Left lung (tissue), 10 donors: ENCODE results near the gene IRX3. TPM values are rescaled to one million over a fixed set of nuclear protein-coding genes. Genes with fewer than 3 reads are reported as not detected.

Experiments
- ATAC-seq: fragments of 200-7000 bp; cut with Tn5 transposase; one replicate; pipeline ENCODE4 v1.9.1; 2020; ENCODE audit warnings: moderate library complexity
- DNase-seq, 4 donors: peaks; one replicate each; pipeline ENCODE4 v3.0.0-alpha.2; 2013 to 2020
- H3K27ac ChIP-seq, 2 donors: fragments of 200-600 bp; sonication (generic) in 1 of 2; one replicate each; pipeline versions ENCODE4 v1.5.0 to v1.8.0; 2020 to 2021
- H3K27me3 ChIP-seq, 2 donors: fragments of 200-600 bp; sonication (generic) in 1 of 2; one replicate each; pipeline versions ENCODE4 v1.5.0 to v1.8.0; 2020 to 2021
- H3K36me3 ChIP-seq, 2 donors: fragments of 200-600 bp; sonication (generic) in 1 of 2; one replicate each; pipeline versions ENCODE4 v1.5.0 to v1.8.0; 2020 to 2021
- H3K4me1 ChIP-seq, 2 donors: fragments of 200-600 bp; one replicate each; pipeline ENCODE4 v1.8.0; 2021
- H3K4me3 ChIP-seq, 2 donors: fragments of 200-600 bp; sonication (generic) in 1 of 2; one replicate each; pipeline versions ENCODE4 v1.5.0 to v1.8.0; 2020 to 2021; ENCODE audit warnings: mild to moderate bottlenecking in 1 of 2
- H3K9me3 ChIP-seq, 2 donors: fragments of 200-600 bp; sonication (generic) in 1 of 2; one replicate each; pipeline versions ENCODE4 v1.5.0 to v1.8.0; 2020 to 2021
- intact Hi-C, 2 donors: fragments of 100-400 bp; cut with DNase I; formaldehyde crosslinking; loops; one replicate each; pipeline versions ENCODE4 v1.11.2 to v1.14.2; 2022
- polyA plus RNA-seq, 6 donors: library from polyadenylated mRNA; unstranded; fragments of 120-200 nt; gene quantifications; one replicate each; pipeline ENCODE4 v1.2.1, GENCODE V29; 2013; ENCODE audit not compliant: insufficient read length in 6 of 6
- total RNA-seq, 2 donors: library from RNA; stranded (reverse); fragmentation: NEBNext Ultra II Directional; extraction: Animal tissue kit (Norgen Biotek cat#: 25700); gene quantifications; one replicate each; pipeline ENCODE4 v1.2.1, GENCODE V29; 2021
- TF ChIP-seq, protein P1 (sequence below), 2 donors: fragments of 200-600 bp; sonication (generic) in 1 of 2; IDR thresholded peaks; one replicate each; pipeline versions ENCODE4 v1.5.0 to v1.8.0; 2021; ENCODE audit warnings: antibody characterized with exemption in 2 of 2
- donor health status: DM: no; HTN: yes; CAD: no.
- donor health status: DM: no; HTN: no; CAD: no.

IRX3 gene
- total and polyA plus RNA-seq, 8 donors: 40.7 to 76.2 (median 62.2) TPM

GRCh38 chr16:54318941-54319340 lies 32.4 kb upstream of the IRX3 start:
- H3K27ac ChIP-seq: no peak overlapping the region
- H3K9me3 ChIP-seq: no peaks in the 10 kb centered on the region
- no peak overlapping the region for H3K4me3 ChIP-seq
- ATAC-seq (no peak), DNase-seq (no peak)
- H3K27me3 ChIP-seq: no peaks in the 10 kb centered on the region
- H3K36me3 ChIP-seq: no peaks in the 10 kb centered on the region
- TF ChIP-seq, protein P1, sequence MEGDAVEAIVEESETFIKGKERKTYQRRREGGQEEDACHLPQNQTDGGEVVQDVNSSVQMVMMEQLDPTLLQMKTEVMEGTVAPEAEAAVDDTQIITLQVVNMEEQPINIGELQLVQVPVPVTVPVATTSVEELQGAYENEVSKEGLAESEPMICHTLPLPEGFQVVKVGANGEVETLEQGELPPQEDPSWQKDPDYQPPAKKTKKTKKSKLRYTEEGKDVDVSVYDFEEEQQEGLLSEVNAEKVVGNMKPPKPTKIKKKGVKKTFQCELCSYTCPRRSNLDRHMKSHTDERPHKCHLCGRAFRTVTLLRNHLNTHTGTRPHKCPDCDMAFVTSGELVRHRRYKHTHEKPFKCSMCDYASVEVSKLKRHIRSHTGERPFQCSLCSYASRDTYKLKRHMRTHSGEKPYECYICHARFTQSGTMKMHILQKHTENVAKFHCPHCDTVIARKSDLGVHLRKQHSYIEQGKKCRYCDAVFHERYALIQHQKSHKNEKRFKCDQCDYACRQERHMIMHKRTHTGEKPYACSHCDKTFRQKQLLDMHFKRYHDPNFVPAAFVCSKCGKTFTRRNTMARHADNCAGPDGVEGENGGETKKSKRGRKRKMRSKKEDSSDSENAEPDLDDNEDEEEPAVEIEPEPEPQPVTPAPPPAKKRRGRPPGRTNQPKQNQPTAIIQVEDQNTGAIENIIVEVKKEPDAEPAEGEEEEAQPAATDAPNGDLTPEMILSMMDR (IDR thresholded peaks at IDR 0.05): no peak
- intact Hi-C loops: no loop called here
- H3K4me1 ChIP-seq: no peaks in the 10 kb centered on the region

GRCh38 chr16:54317101-54317611 lies 30.6 kb upstream of the IRX3 start:
- Histone ChIP-seq H3K27me3 (no peaks in the 10 kb centered on the region), H3K36me3 (no peaks in the 10 kb centered on the region), H3K9me3 (no peaks in the 10 kb centered on the region), H3K4me1 (no peaks in the 10 kb centered on the region), H3K4me3 (no peak overlapping the region), H3K27ac (no peak overlapping the region)
- intact Hi-C loops: no loop called here
- DNase-seq (peak in 2 of 4 donors; percentile 83 to 90), ATAC-seq (no peak)
- TF ChIP-seq, protein P1 (IDR thresholded peaks at IDR 0.05): no peak

DNA sequence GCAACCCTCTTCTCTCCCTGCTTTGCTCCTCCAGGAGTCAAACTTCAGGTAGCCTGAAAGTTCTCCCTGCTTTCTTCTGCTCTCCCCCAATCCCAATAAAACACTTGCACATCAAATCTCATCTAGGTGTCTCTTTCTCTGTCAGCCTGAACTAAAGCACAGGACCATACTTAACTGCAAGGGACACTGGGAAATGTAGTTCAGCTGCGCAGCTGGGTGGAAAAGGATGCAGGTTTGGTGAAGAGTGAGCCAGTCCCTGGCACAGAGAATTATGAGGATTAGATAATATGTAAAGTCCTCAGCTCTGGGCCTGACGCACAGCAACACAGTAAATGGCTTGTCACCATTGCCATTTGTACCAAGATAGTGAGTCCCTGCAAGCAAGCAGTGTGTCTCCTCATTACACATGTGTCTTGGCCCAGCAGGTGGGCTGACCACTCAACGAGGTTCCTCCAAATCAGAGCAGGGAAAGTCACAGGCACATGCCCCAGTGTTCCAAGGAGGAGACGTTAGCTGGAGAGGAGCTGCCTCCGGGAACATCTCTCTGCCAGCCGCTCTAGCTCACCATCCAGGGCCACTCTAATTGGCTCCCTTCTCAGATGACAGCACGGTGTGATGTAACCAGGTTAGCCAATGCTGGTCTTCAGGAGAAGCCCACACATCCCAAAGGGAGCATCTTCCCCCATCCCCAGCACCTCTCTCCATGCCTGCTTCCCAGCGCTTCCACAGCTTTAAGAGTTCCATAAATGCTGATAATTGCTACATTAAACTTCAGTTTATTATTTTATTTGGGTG lies 29.7 kb upstream of the IRX3 start:
- TF ChIP-seq, protein P1 (IDR thresholded peaks at IDR 0.05): no peak
- intact Hi-C loops: no loop called here
- H3K36me3 ChIP-seq: no peaks in the 10 kb centered on the region
- H3K4me3 ChIP-seq: no peak overlapping the region
- ATAC-seq (no peak), DNase-seq (peak in 1 of 4 donors; percentile 26)
- H3K4me1 ChIP-seq: no peaks in the 10 kb centered on the region
- H3K9me3 ChIP-seq: no peaks in the 10 kb centered on the region
- H3K27ac ChIP-seq: no peak overlapping the region
- no peaks in the 10 kb centered on the region for H3K27me3 ChIP-seq

DNA sequence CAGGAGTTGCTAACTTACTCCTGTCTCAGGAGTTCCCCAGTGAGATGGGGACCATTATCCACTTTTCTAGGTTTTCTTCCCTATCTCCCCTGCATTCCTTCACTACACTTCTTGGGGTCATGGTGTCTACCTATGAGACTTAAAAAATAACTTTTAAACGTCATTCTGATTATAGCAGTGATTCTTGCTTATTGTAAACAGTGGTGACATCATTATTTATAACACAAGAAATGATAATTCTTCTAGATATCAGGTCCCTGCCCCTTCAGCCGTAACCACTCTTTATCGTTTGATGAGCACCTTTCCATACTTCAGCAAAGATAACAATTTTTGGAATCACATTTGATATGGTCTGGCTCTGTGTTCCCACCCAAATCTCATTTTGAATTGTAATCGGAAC lies 27.2 kb upstream of the IRX3 start:
- ATAC-seq: no peak
- intact Hi-C loops: no loop called here
- no peaks in the 10 kb centered on the region for H3K27me3 ChIP-seq

GRCh38 chr16:54312502-54312991 lies 26.0 kb upstream of the IRX3 start:
- H3K27ac ChIP-seq: no peak overlapping the region
- no peaks in the 10 kb centered on the region for H3K36me3 ChIP-seq
- H3K4me1 ChIP-seq: no peaks in the 10 kb centered on the region
- no peak overlapping the region for H3K4me3 ChIP-seq
- TF ChIP-seq, protein P1 (IDR thresholded peaks at IDR 0.05): no peak
- no peaks in the 10 kb centered on the region for H3K9me3 ChIP-seq
- no peak for DNase-seq
- intact Hi-C loops: no loop called here
- H3K27me3 ChIP-seq: no peaks in the 10 kb centered on the region
- no peak for ATAC-seq

More for the DNA sequence above, 27.2 kb upstream of the IRX3 start:
- TF ChIP-seq, protein P1 (IDR thresholded peaks at IDR 0.05): no peak
- Histone ChIP-seq H3K9me3 (no peaks in the 10 kb centered on the region), H3K4me3 (no peak overlapping the region), H3K27ac (no peak overlapping the region), H3K36me3 (no peaks in the 10 kb centered on the region), H3K4me1 (no peaks in the 10 kb centered on the region)
- DNase-seq: no peak
